Peyer's patch (tissue), 4 donors: ENCODE results near the gene PLCB2. TPM values are rescaled to one million over a fixed set of nuclear protein-coding genes. Genes with fewer than 3 reads are reported as not detected.

ENCODE experiments used
- DNase-seq, 3 donors: peaks; one replicate each; pipeline ENCODE4 v3.0.0-alpha.2; 2017 to 2019
- H3K27ac ChIP-seq, 4 donors: fragments of 200-600 bp; sonication (generic); one replicate each; pipeline ENCODE4 v1.5.1; 2016 to 2019
- H3K27me3 ChIP-seq, 2 donors: fragments of 200-600 bp; sonication (generic); one replicate each; pipeline ENCODE4 v1.5.1; 2019
- H3K36me3 ChIP-seq, 3 donors: fragments of 200-600 bp; sonication (generic); one replicate each; pipeline ENCODE4 v1.5.1; 2016 to 2019
- H3K4me1 ChIP-seq, 4 donors: fragments of 200-600 bp; sonication (generic); one replicate each; pipeline ENCODE4 v1.5.1; 2016 to 2019
- H3K4me3 ChIP-seq, 4 donors: fragments of 200-600 bp; sonication (generic); 1 replicate in 3 of 4; 2 replicates in 1 of 4; pipeline ENCODE4 v1.5.1; 2016 to 2019; ENCODE audit warnings: mild to moderate bottlenecking in 1 of 4
- H3K9me3 ChIP-seq, 4 donors: fragments of 200-600 bp; sonication (generic); one replicate each; pipeline ENCODE4 v1.5.1; 2016 to 2019; ENCODE audit warnings: mild to moderate bottlenecking in 1 of 4
- POLR2A ChIP-seq, 2 donors: fragments of 450-650 bp; IDR thresholded peaks; one replicate each; pipeline ENCODE4 v1.5.1; 2017; ENCODE audit warnings: antibody characterized with exemption in 2 of 2, mild to moderate bottlenecking in 2 of 2, moderate library complexity in 2 of 2
- total RNA-seq, 4 donors: library from RNA; depleted of rRNA; stranded (reverse); fragments of >200 nt; gene quantifications; one replicate each; pipeline ENCODE4 v1.1.0, GENCODE V29; 2016
- TF ChIP-seq, protein P1 (sequence below), 6 experiments: fragments of 450-650 bp in 4 of 6; fragments of 200-600 bp in 2 of 6; sonication (generic) in 1 of 6; IDR thresholded peaks; one replicate each; pipeline ENCODE4 v1.5.1; 2017 to 2019; ENCODE audit warnings: antibody characterized with exemption in 6 of 6, mild to moderate bottlenecking in 3 of 6, moderate library complexity in 1 of 6

The PLCB2 gene
- total RNA-seq, 4 donors from 2014 or later = 12.3 to 101 (median 15.7) TPM

- Histone ChIP-seq H3K4me3 (no peak overlapping the region), H3K9me3 (no peaks in the 10 kb centered on the region), H3K27me3 (no peaks in the 10 kb centered on the region), H3K27ac (peak overlapping the region in 1 of 4 donors; percentile 66), H3K4me1 (peaks cover 0 to 37% (median 4%) of the 10 kb centered on the region in 4 donors), H3K36me3 (no peaks in the 10 kb centered on the region)
- no peak for TF ChIP-seq POLR2A (IDR thresholded peaks at IDR 0.05)
- TF ChIP-seq, protein P1, sequence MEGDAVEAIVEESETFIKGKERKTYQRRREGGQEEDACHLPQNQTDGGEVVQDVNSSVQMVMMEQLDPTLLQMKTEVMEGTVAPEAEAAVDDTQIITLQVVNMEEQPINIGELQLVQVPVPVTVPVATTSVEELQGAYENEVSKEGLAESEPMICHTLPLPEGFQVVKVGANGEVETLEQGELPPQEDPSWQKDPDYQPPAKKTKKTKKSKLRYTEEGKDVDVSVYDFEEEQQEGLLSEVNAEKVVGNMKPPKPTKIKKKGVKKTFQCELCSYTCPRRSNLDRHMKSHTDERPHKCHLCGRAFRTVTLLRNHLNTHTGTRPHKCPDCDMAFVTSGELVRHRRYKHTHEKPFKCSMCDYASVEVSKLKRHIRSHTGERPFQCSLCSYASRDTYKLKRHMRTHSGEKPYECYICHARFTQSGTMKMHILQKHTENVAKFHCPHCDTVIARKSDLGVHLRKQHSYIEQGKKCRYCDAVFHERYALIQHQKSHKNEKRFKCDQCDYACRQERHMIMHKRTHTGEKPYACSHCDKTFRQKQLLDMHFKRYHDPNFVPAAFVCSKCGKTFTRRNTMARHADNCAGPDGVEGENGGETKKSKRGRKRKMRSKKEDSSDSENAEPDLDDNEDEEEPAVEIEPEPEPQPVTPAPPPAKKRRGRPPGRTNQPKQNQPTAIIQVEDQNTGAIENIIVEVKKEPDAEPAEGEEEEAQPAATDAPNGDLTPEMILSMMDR (IDR thresholded peaks at IDR 0.05) = no peak
- DNase-seq = no peak
Measured at GRCh38 chr15:40328176-40328575, 20.4 kb upstream of the PLCB2 start.

- Histone ChIP-seq H3K36me3 (no peaks in the 10 kb centered on the region), H3K27ac (peak overlapping the region in 1 of 4 donors; percentile 66), H3K4me3 (no peak overlapping the region), H3K27me3 (no peaks in the 10 kb centered on the region), H3K4me1 (peaks cover 0 to 37% (median 6%) of the 10 kb centered on the region in 4 donors), H3K9me3 (no peaks in the 10 kb centered on the region)
- TF ChIP-seq, protein P1 (IDR thresholded peaks at IDR 0.05) = no peak
- no peak for TF ChIP-seq POLR2A (IDR thresholded peaks at IDR 0.05)
- no peak for DNase-seq
Measured at GRCh38 chr15:40327457-40327856, 19.7 kb upstream of the PLCB2 start.

GRCh38 chr15:40325700-40326099, 18.0 kb upstream of the PLCB2 start:
- Histone ChIP-seq H3K4me3 (peak overlapping the region in 1 of 4 donors; percentile 93), H3K27ac (peak overlapping the region in 2 of 4 donors; percentile 14 to 76)

DNA sequence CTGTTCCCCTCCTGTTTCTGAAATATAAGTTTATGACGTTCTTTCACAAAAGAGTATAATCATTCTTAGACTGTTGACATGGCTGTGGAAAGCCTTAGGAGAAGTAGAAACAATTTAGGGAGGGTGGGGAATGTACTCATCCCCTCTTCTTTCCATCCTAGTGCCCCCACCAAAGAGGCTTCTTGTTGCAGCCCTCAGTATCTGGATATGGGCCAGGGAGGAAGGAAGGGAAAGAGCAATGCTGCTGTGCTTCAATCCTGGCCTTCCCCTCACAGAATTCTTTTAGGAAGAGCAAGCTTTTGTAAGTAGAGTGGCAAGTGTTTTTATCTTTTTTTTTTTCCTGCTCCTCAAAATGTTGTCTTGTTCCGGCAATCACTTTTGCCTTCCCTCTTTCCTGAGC, 17.5 kb upstream of the PLCB2 start:
- Histone ChIP-seq H3K9me3 (no peaks in the 10 kb centered on the region), H3K4me3 (peak overlapping the region in 3 of 4 donors; percentile 79 to 93 (median 90)), H3K27ac (peak overlapping the region in 1 of 4 donors; percentile 76), H3K36me3 (no peaks in the 10 kb centered on the region), H3K4me1 (peaks cover 0 to 29% (median 6%) of the 10 kb centered on the region in 4 donors), H3K27me3 (no peaks in the 10 kb centered on the region)
- DNase-seq = no peak
- no peak for TF ChIP-seq POLR2A (IDR thresholded peaks at IDR 0.05)
- TF ChIP-seq, protein P1 (IDR thresholded peaks at IDR 0.05) = no peak

More at GRCh38 chr15:40325700-40326099, 18.0 kb upstream of the PLCB2 start:
- H3K36me3 ChIP-seq = no peaks in the 10 kb centered on the region
- no peak for DNase-seq
- TF ChIP-seq, protein P1 (IDR thresholded peaks at IDR 0.05) = no peak
- TF ChIP-seq POLR2A (IDR thresholded peaks at IDR 0.05) = no peak
- H3K9me3 ChIP-seq = no peaks in the 10 kb centered on the region
- peaks cover 0 to 29% (median 6%) of the 10 kb centered on the region in 4 donors for H3K4me1 ChIP-seq
- no peaks in the 10 kb centered on the region for H3K27me3 ChIP-seq

- Histone ChIP-seq H3K27ac (peak overlapping the region; percentile 40 to 76 (median 74)), H3K4me3 (peak overlapping the region; percentile 74 to 93 (median 84)), H3K36me3 (no peaks in the 10 kb centered on the region), H3K4me1 (peaks cover 0 to 29% (median 6%) of the 10 kb centered on the region in 4 donors), H3K27me3 (no peaks in the 10 kb centered on the region), H3K9me3 (no peaks in the 10 kb centered on the region)
- TF ChIP-seq POLR2A (IDR thresholded peaks at IDR 0.05) = no peak
- TF ChIP-seq, protein P1 (IDR thresholded peaks at IDR 0.05) = no peak
- DNase-seq = peak in 1 of 3 donors; percentile 31
Measured at GRCh38 chr15:40323953-40324937, 16.5 kb upstream of the PLCB2 start.
